GM21526 (cell line): ENCODE measurements around the gene FRMD4A.
"Not testable (repeated sequence)": the region's sequence is repeated elsewhere in the genome, so short reads cannot be mapped to it uniquely, and the experiment has no call there.

Experiments used
- ATAC-seq: cut with Tn5 transposase; IDR thresholded peaks from one replicate; pipeline ENCODE4 v1.9.1; 2021; ENCODE audit warnings: moderate library complexity; ENCODE audit not compliant: unreplicated experiment, low FRiP score

Gene FRMD4A

GRCh38 chr10:13961853-13962252, 368.9 kb downstream of the FRMD4A start:
- no peak for ATAC-seq

GRCh38 chr10:13961097-13961496, 369.6 kb downstream of the FRMD4A start:
- no peak for ATAC-seq

- ATAC-seq = no peak
Measured at GRCh38 chr10:13960603-13961002, 370.1 kb downstream of the FRMD4A start.

DNA sequence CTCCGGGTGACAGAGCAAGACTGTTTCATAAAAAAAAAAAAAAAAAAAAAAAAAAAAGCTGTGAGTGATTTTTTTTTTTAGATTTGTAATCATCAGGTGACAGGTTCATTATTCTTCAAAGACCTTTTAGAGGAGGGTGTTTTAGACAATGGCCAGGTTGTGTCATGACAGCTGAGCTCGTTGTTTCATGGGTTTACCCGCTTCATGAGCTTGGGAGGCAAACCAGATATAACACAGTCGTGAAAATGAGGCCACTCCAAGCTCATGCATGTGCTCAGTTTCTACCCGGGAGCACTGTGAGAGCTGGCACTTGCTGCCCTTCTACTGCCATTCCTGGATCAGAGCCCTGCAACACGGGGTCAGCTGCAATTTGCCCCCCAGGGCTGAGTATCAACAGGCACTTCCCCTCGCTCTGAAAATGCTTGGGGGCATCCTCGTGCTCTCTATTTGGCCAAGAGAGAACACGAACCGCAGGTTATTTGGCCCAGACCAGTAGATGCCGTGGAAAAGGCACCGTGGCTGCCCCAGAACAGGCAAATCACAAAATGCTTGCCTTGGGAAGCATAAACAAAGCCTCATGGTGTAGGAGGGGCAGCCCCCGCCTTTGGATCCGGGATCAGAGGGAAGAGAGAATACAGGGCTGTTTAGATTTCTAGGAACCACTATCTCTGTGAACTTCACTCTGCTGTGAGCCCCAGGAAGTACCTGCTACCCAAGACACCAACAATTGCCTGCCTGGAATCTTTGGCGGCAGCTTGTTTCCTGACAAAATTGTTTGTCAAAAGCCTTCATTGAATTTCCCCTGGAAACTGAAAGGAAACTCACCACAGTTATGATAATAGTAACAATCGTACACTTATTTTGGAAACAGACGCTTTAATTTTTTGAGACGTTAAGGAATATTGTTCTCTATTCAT, 371.0 kb downstream of the FRMD4A start:
- no peak for ATAC-seq

- ATAC-seq = no peak
Measured at GRCh38 chr10:13957856-13958255, 372.9 kb downstream of the FRMD4A start.

GRCh38 chr10:13956826-13957225, 373.9 kb downstream of the FRMD4A start:
- ATAC-seq = no peak

DNA sequence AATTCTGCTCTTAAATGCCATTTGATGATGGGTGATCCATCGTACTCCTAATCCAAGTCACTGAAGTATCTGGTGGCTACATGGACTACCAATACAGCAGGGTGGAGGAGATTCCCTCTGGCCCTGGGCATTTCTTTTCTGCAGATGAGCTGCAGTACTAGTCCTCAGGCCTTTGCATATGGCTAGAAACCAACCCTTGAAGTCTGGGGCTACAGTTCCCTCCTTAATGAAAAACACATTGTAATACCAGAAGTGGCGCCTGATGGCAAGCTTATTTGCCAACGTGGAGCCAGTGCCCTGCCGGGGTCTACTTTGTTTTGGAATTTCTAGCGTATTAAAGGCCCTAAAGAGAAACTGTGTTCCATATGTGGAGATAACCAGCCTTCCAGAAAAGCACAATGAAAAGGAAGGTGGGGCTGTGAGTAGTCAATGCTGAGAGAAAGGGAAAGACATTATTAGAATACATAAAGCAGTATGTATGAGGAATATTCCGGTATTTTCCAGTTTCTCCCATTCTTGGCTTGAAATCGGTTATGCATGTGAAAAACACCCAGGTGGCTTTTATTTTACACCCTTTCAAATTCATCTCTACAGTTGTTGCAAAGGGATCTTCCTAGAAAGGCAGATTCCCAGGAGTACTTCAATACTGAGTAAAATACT, 375.2 kb downstream of the FRMD4A start:
- ATAC-seq = no peak

DNA sequence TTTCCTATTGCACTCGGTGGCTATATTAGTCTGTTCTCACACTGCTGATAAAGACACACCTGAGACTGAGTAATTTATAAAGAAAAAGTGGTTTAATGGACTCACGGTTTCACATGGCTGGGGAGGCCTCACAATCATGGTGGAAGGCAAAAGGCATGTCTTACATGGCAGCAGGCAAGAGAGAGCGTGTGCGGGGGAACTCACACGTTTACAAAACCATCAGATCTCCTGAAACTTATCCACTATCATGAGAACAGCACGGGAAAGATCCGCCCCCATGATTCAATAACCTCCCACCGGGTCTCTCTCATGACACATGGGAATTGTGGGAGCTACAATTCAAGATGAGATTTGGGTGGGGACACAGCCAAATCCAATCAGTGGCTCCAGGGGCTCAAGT, 376.5 kb downstream of the FRMD4A start:
- not testable (repeated sequence) for ATAC-seq

DNA sequence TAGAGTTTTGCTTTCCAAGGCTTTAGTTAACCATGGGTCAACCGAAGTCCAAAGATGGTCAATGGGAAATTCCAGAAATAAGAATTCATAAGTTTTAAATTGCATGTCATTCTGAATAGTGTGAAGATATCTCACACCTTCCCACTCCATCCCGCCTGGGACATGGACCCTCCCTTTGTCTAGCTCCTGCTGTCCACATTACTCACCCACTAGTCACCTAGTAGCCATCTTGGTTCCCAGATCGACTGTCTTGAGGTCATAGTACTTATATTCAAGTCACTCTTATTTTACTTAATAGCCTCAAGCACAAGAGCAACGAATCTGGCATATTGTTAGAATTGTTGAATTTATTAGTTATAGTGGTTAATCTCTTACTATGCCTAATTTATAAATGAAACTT, 377.4 kb downstream of the FRMD4A start:
- no peak for ATAC-seq

DNA sequence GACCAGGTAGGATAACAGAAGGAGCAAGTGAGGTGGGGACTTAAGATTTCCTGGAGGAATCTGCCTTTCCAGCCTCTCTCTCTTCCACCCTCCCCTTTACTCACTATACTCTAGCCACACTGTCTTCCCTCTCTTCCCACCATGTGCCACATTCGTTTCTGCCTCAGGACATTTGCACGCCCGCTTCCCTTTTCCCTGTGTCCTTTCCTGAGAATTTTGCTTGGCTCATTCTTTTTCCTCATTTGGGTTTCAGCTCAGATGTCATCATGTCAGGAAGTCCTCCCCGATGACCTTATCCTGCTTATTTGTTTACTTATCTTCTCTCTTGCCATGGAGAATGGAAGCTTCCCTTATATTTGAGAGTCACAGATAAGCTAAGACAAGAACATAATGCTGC, 380.2 kb downstream of the FRMD4A start:
- no peak for ATAC-seq

DNA sequence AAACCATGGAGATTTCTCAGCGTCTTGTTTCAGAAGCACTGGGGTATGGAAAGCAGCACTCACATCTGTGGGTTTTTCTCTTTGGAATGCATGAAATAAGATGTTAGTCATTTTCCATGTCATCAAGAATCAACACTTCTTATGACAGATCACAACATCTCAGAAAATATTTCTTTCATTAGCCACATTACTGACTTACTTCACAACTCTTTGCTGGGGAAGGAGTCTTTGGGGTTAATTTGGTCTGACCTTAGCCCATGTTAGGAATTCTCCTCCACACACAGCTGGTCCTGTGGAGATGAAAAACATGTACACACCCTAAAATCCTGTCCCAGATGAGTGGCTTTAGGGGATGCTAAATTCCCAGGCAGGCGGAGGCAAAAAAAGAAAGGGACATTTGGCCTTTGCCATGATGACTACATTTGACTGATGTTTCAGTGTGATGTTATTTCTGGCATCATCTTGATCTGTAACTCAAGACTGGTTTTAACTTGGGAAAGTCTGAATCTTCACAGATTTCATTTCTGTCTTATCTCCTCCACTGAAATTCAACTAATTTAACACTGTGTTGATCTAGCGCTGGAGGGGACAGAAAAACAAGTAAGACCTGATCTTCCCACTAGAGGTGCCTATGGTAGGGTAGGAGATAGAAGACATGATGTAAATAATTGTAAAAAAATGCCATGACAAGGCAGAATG, 380.7 kb downstream of the FRMD4A start:
- no peak for ATAC-seq

DNA sequence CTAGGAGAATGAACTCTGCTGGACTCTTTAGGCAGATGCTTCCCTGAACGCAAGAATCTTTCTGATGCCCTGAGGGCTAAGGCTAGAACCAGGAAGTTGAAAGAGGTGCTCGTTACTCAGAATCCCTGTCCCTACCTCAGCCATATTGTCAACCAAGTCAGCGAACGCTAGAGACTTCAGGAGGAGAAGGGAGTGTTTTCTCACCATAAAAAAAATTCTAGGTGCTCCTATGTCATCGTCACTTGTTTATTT, 384.6 kb downstream of the FRMD4A start:
- ATAC-seq = no peak

GRCh38 chr10:13945390-13946208, 385.1 kb downstream of the FRMD4A start:
- ATAC-seq = no peak

DNA sequence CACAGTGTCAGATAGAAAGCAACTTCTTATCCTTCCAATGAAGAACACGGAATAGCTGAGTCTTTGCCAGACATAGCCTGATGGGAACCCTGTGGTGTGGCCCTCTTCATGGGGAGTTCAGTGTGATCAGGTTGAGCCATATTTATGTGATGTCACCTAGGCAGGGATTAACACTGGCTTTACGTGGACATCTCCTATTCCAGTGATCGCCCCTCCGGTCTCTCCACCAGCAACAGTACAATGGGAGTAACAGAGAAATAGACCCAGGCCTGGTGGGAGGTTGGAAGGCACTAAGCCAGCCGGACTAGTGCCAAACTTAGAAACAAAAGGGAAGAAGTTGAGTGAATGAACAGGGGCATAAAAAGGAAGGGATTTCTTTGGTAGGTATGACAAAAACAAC, 385.9 kb downstream of the FRMD4A start:
- no peak for ATAC-seq

DNA sequence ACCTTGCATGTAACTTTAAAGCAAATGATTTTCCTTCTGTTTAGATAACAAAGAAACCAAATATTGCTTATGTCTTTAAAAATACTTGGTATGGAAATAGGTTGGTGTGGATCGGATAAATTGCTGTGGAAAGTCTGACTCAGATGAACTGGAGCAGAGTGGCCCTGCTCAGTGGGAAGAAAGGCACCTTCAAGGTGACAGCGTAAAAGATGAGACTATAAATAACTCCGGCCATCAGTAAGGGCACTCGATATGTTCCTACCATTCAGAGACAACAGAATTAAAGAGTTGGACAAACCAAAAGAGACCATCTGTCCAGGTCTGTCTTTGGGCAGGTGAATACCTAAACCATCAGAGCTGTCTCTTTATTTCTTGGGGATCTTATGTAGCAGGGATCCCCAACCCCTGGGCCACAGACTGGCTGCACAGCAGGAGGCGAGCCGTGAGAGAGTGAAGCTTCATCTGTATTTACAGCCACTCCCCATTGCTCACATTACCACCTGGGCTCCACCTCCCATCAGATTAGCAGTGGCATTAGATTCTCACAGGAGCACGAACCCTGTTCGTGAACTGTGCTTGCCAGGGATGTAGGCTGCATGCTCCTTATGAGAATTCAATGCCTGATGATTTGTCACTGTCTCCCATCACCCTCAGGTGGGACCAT, 386.9 kb downstream of the FRMD4A start:
- ATAC-seq = no peak

DNA sequence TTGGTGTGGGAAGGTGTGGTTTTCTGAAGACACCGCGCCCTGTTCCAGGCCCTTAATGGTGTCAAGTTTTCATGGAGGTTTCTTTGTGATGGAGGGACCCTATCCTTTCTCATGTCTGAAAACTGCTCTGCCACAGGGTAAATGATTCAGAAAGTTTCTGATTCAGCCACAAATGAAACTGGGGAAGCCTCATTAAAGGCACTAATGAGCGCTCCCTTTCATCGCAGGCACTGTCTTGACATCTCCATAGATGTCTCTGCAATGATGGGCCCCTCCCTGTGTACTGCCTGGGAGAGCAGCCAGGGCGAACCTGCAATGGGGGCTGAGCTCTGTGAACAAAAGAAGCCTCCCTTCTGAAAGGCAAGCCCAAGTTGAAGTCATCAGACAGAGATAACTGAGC, 388.7 kb downstream of the FRMD4A start:
- ATAC-seq = no peak

- no peak for ATAC-seq
Measured at GRCh38 chr10:13939391-13939790, 391.3 kb downstream of the FRMD4A start.

DNA sequence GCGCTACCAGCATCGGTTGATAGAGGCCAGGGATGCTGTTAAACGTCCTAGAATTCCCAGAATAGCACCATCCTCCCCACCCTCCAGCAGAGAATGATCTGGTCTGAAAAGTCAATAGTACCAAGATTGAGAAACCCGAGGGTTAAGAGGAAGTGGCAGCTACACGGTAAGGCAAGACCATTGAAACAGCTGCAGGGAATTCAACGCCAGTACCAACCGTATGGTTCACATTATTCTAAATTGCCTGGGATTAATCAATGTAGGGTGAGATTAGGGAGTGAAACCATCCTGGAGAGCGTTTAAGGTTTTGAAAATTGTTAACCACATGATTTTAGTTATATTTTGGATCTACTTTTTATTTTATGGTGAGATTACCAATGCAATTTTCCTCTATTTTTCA, 391.8 kb downstream of the FRMD4A start:
- ATAC-seq = no peak

GRCh38 chr10:13936826-13937225, 393.9 kb downstream of the FRMD4A start:
- ATAC-seq = no peak

DNA sequence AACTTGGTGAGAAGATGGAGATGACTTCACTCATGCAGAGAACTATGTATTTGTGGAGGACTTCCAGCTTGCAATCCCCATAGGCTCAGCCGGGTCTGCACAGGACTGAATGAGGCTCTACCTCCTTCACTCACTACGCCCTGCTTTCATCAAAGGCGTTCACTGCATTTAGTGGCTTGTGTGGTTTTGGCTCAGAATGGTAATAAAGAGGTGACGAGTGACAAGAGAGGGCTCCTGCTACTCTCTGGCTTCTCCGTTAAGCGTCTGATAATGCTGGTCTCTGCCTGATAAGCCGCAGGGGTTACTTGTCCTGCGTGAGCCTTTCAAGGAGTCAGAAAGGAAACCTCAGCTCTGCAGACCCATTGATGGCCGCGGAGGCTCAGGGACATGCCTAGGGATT, 400.6 kb downstream of the FRMD4A start:
- ATAC-seq = no peak
